Progenitor cell of endocrine pancreas (in vitro differentiated cells): ENCODE results near the gene AKAP8L. TPM values are rescaled to one million over a fixed set of nuclear protein-coding genes. Genes with fewer than 3 reads are reported as not detected.

ENCODE experiments used
- DNase-seq: peaks from one replicate; pipeline ENCODE4 v3.0.0; 2021; ENCODE audit warnings: low spot score; ENCODE audit not compliant: unreplicated experiment
- H3K27ac Mint-ChIP-seq: 2 replicates; pipeline ENCODE4 v1.8.0; 2021; ENCODE audit warnings: mild to moderate bottlenecking, moderate library complexity, mixed read lengths
- H3K27me3 Mint-ChIP-seq: 2 replicates; pipeline ENCODE4 v1.8.0; 2021; ENCODE audit warnings: mixed read lengths
- H3K36me3 Mint-ChIP-seq: 2 replicates; pipeline ENCODE4 v1.8.0; 2022; ENCODE audit warnings: mixed read lengths; ENCODE audit not compliant: insufficient read depth
- H3K4me1 Mint-ChIP-seq: 2 replicates; pipeline ENCODE4 v1.8.0; 2021; ENCODE audit warnings: low read depth, mixed read lengths
- H3K4me3 Mint-ChIP-seq: 2 replicates; pipeline ENCODE4 v1.8.0; 2021; ENCODE audit warnings: low read depth, mild to moderate bottlenecking, moderate library complexity, mixed read lengths
- H3K9me3 Mint-ChIP-seq: 2 replicates; pipeline ENCODE4 v1.8.0; 2021; ENCODE audit warnings: low read depth, mixed read lengths
- CTCF ChIP-seq: fragments of 200-600 bp; sonication (generic); IDR thresholded peaks from one replicate; pipeline ENCODE4 v1.5.0; 2021; ENCODE audit warnings: antibody characterized with exemption, mild to moderate bottlenecking; ENCODE audit not compliant: unreplicated experiment
- total RNA-seq: library from RNA; stranded (reverse); gene quantifications from 2 replicates; pipeline ENCODE4 v1.2.1, GENCODE V29; 2021

Gene AKAP8L
- total RNA-seq, 1 donor from 2014 or later: 228 TPM

GRCh38 chr19:15445807-15446376 is 27.1 kb upstream of the AKAP8L start:
- Mint-ChIP-seq H3K9me3 (no peaks in the 10 kb centered on the region), H3K4me1 (peaks cover 8% of the 10 kb centered on the region)

GRCh38 chr19:15445227-15445605 is 26.4 kb upstream of the AKAP8L start:
- H3K36me3 Mint-ChIP-seq: peaks cover 5% of the 10 kb centered on the region
- H3K27ac Mint-ChIP-seq: no peak overlapping the region
- H3K4me1 Mint-ChIP-seq: peaks cover 6% of the 10 kb centered on the region
- no peak for TF ChIP-seq CTCF
- no peak for DNase-seq
- no peaks in the 10 kb centered on the region for H3K27me3 Mint-ChIP-seq
- H3K9me3 Mint-ChIP-seq: no peaks in the 10 kb centered on the region
- H3K4me3 Mint-ChIP-seq: no peak overlapping the region

More at GRCh38 chr19:15445807-15446376, 27.1 kb upstream of the AKAP8L start:
- Mint-ChIP-seq H3K4me3 (no peak overlapping the region), H3K27me3 (no peaks in the 10 kb centered on the region), H3K36me3 (peaks cover 5% of the 10 kb centered on the region), H3K27ac (no peak overlapping the region)
- no peak for DNase-seq
- no peak for TF ChIP-seq CTCF

GRCh38 chr19:15444505-15445226 is 25.9 kb upstream of the AKAP8L start:
- Mint-ChIP-seq H3K27ac (no peak overlapping the region), H3K27me3 (no peaks in the 10 kb centered on the region), H3K4me3 (no peak overlapping the region), H3K9me3 (no peaks in the 10 kb centered on the region), H3K36me3 (peaks cover 5% of the 10 kb centered on the region), H3K4me1 (peaks cover 6% of the 10 kb centered on the region)
- TF ChIP-seq CTCF: no peak
- DNase-seq: no peak

GRCh38 chr19:15443838-15444237 is 25.1 kb upstream of the AKAP8L start:
- no peak for DNase-seq
- H3K4me1 Mint-ChIP-seq: peaks cover 5% of the 10 kb centered on the region
- no peak overlapping the region for H3K4me3 Mint-ChIP-seq
- H3K27ac Mint-ChIP-seq: no peak overlapping the region
- peaks cover 5% of the 10 kb centered on the region for H3K36me3 Mint-ChIP-seq
- no peaks in the 10 kb centered on the region for H3K27me3 Mint-ChIP-seq
- H3K9me3 Mint-ChIP-seq: no peaks in the 10 kb centered on the region
- TF ChIP-seq CTCF: no peak

GRCh38 chr19:15443325-15443724 is 24.5 kb upstream of the AKAP8L start:
- Mint-ChIP-seq H3K27ac (no peak overlapping the region), H3K4me3 (no peak overlapping the region)
- TF ChIP-seq CTCF: no peak

More at GRCh38 chr19:15443325-15443724, 24.5 kb upstream of the AKAP8L start:
- no peak for DNase-seq
- Mint-ChIP-seq H3K9me3 (no peaks in the 10 kb centered on the region), H3K27me3 (no peaks in the 10 kb centered on the region), H3K36me3 (peaks cover 3% of the 10 kb centered on the region), H3K4me1 (no peaks in the 10 kb centered on the region)
